ENCODE measurements around the gene RSU1. TPM values are rescaled to one million over a fixed set of nuclear protein-coding genes. Genes with fewer than 3 reads are reported as not detected.

RSU1 gene
- total and polyA plus RNA-seq, 2 donors (not counting 3 experiments of a cell fraction or from before 2014, with no cell fraction given): 80.2 to 104 TPM

DNA sequence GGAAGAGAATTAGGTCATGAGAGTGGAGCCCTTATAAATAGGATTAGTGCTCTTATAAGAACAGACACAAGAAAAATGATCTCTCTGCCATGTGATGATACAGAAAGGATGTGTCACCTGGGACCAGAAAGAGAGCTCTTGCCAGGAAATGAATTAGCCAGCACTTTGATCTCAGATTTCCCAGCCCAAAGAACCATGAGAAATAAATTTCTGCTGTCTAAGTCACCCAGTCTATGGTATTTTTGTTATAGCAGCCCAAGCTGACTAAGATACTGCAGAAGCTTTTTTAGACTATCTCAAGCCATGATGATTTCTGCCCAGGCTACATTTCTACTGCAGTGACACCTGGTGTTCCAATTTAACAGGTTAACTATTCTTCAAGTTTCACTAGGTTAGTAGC lies 84.8 kb downstream of the RSU1 start:
- Histone ChIP-seq H3K4me3 (replicated peaks in 1 of 3; ENCODE audit: insufficient read depth in 1 of 3, low read depth in 1 of 3, low read length in 3 of 3) (no peak overlapping the region), H3K9ac (replicated peaks; ENCODE audit: extremely low read depth, insufficient read depth, low read length) (no peak overlapping the region), H3K36me3 (ENCODE audit: control insufficient read depth in 2 of 2, extremely low read depth in 1 of 2, insufficient read depth in 2 of 2, low read length in 2 of 2) (no peaks in the 10 kb centered on the region), H3K4me2 (ENCODE audit: insufficient read depth, low read length) (no peak overlapping the region), H2AFZ (ENCODE audit: low read depth, low read length) (no peak overlapping the region), H3K9me3 (replicated peaks; ENCODE audit: control insufficient read depth, insufficient read depth, low read length) (no peaks in the 10 kb centered on the region), H3K27ac (ENCODE audit: insufficient read depth, low read depth, low read length) (no peak overlapping the region), H3K27me3 (ENCODE audit: control insufficient read depth in 2 of 2, insufficient read depth in 2 of 2, low read length in 2 of 2) (no peaks in the 10 kb centered on the region), H3K9me1 (replicated peaks; ENCODE audit: control insufficient read depth, extremely low read depth, insufficient read depth, low read length) (no peaks in the 10 kb centered on the region), H3K79me2 (ENCODE audit: control insufficient read depth, insufficient read depth, low read length) (no peaks in the 10 kb centered on the region), H4K20me1 (replicated peaks; ENCODE audit: control insufficient read depth, extremely low read depth, insufficient read depth, low read length) (no peaks in the 10 kb centered on the region), H3K4me1 (ENCODE audit: control insufficient read depth, extremely low read depth, insufficient read depth, low read length) (no peaks in the 10 kb centered on the region)
- BruUV-seq (replicated peaks): no TSS peak
- ChIA-PET POLR2A (no interaction called here), CTCF (interaction anchor here (1.5 kb wide), 1 partner anchor 9 kb away, joined by 4 read pairs; no protein-coding TSS in a partner anchor)
- FAIRE-seq (no peak), DNase-seq (ENCODE audit: low read depth, low spot score) (no peak)
- dilution Hi-C loops (cut with MboI; ENCODE audit: extremely low pct_ligation_motif_present, low sequenced_read_pairs) (no loop called here), intact Hi-C loops (cut with micrococcal nuclease) (no loop called here)
- TF ChIP-seq POLR2A (IDR thresholded peaks at IDR 0.05; ENCODE audit: low read depth, low read length) (no peak), FOS (IDR thresholded peaks at IDR 0.05; ENCODE audit: borderline replicate concordance, insufficient read depth, low read length) (no peak), JUN (IDR thresholded peaks at IDR 0.05; ENCODE audit: borderline replicate concordance, insufficient read depth, insufficient read length, low read depth) (no peak), EZH2 (IDR thresholded peaks at IDR 0.05; ENCODE audit: borderline replicate concordance, low read depth, low read length, severe bottlenecking) (no peak), POLR2AphosphoS5 (IDR thresholded peaks at IDR 0.05; ENCODE audit: insufficient read depth, low read depth, low read length) (no peak), GATA2 (IDR thresholded peaks at IDR 0.05; ENCODE audit: insufficient read depth, insufficient read length, low read depth, low read length) (no peak), MYC (IDR thresholded peaks at IDR 0.05; ENCODE audit: low read depth, low read length) (no peak)
- TF ChIP-seq, protein P1, sequence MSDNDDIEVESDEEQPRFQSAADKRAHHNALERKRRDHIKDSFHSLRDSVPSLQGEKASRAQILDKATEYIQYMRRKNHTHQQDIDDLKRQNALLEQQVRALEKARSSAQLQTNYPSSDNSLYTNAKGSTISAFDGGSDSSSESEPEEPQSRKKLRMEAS (IDR thresholded peaks at IDR 0.05; ENCODE audit: insufficient read depth, insufficient read length): no peak
- TF ChIP-seq, protein P2, sequence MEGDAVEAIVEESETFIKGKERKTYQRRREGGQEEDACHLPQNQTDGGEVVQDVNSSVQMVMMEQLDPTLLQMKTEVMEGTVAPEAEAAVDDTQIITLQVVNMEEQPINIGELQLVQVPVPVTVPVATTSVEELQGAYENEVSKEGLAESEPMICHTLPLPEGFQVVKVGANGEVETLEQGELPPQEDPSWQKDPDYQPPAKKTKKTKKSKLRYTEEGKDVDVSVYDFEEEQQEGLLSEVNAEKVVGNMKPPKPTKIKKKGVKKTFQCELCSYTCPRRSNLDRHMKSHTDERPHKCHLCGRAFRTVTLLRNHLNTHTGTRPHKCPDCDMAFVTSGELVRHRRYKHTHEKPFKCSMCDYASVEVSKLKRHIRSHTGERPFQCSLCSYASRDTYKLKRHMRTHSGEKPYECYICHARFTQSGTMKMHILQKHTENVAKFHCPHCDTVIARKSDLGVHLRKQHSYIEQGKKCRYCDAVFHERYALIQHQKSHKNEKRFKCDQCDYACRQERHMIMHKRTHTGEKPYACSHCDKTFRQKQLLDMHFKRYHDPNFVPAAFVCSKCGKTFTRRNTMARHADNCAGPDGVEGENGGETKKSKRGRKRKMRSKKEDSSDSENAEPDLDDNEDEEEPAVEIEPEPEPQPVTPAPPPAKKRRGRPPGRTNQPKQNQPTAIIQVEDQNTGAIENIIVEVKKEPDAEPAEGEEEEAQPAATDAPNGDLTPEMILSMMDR (IDR thresholded peaks at IDR 0.05; ENCODE audit: extremely low read depth in 1 of 2, insufficient read depth in 1 of 2, low read depth in 1 of 2, low read length in 2 of 2): no peak
